Panc1 (cell line): ENCODE measurements around the gene CFAP69.

Experiments
- CTCF ChIP-seq: fragments of 450-650 bp; IDR thresholded peaks from 2 replicates; pipeline ENCODE4 v1.5.1; 2017; ENCODE audit warnings: mild to moderate bottlenecking
- POLR2AphosphoS5 ChIP-seq: IDR thresholded peaks from 2 replicates; pipeline ENCODE4 v1.6.1; 2012; ENCODE audit warnings: mild to moderate bottlenecking, low read depth, low read length, moderate library complexity
- REST ChIP-seq, 2 experiments: IDR thresholded peaks; 2 replicates each; pipeline ENCODE4 v1.6.1; 2011 to 2012; ENCODE audit warnings: low read depth in 2 of 2, control low read depth in 1 of 2, low read length in 1 of 2, mild to moderate bottlenecking in 1 of 2, moderate library complexity in 1 of 2; ENCODE audit not compliant: insufficient read depth in 1 of 2
- SIN3A ChIP-seq: IDR thresholded peaks from 2 replicates; pipeline ENCODE4 v1.6.1; 2012; ENCODE audit warnings: low read depth, mild to moderate bottlenecking, low read length, moderate library complexity, borderline replicate concordance; ENCODE audit not compliant: insufficient read depth
- TCF7L2 ChIP-seq: IDR thresholded peaks from 2 replicates; pipeline ENCODE4 v1.6.1; 2011; ENCODE audit warnings: mild to moderate bottlenecking, low read depth, low read length, inconsistent platforms

GRCh38 chr7:90227259-90227658, 17.7 kb upstream of the CFAP69 start:
- no peak for TF ChIP-seq TCF7L2
- TF ChIP-seq CTCF = no peak
- no peak for TF ChIP-seq POLR2AphosphoS5
- TF ChIP-seq SIN3A = no peak
- TF ChIP-seq REST (IDR thresholded peaks at IDR 0.05; ENCODE audit: insufficient read depth in 1 of 2, low read depth in 2 of 2, low read length in 1 of 2) = no peak
